ENCODE measurements around the gene ACYP2.

DNA sequence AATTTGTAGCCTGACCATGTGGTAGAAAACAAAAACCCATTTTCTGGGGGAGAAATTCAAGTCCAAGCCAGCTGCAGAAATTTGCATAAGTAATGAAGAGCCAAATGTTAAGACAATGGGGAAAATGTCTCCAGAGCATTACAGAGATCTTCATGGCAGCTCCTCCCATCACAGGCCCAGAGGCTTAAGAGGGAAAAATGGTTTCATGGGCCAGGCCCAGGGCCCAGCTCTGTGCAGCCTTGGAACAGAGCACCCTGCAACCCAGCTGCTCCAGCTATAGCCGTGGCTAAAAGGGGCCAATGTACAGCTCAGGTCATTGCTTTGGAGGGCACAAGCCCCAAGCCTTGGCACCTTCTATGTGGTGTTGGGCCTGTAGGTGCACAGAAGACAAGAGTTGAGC, 209.7 kb downstream of the ACYP2 start:
- TF ChIP-seq POLR2A (IDR thresholded peaks at IDR 0.05): no peak
- TF ChIP-seq, protein P1, sequence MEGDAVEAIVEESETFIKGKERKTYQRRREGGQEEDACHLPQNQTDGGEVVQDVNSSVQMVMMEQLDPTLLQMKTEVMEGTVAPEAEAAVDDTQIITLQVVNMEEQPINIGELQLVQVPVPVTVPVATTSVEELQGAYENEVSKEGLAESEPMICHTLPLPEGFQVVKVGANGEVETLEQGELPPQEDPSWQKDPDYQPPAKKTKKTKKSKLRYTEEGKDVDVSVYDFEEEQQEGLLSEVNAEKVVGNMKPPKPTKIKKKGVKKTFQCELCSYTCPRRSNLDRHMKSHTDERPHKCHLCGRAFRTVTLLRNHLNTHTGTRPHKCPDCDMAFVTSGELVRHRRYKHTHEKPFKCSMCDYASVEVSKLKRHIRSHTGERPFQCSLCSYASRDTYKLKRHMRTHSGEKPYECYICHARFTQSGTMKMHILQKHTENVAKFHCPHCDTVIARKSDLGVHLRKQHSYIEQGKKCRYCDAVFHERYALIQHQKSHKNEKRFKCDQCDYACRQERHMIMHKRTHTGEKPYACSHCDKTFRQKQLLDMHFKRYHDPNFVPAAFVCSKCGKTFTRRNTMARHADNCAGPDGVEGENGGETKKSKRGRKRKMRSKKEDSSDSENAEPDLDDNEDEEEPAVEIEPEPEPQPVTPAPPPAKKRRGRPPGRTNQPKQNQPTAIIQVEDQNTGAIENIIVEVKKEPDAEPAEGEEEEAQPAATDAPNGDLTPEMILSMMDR (IDR thresholded peaks at IDR 0.05): no peak
